Brain microvascular endothelial cell (primary cell): ENCODE results near the gene ZDHHC12.

ENCODE experiments used
- DNase-seq: peaks from one replicate; pipeline ENCODE4 v3.0.0-alpha.2; 2020
- H3K27ac ChIP-seq: fragments of 250-450 bp; sonication (Bioruptor Pico); 2 replicates; pipeline ENCODE4 v1.5.1; 2020; ENCODE audit warnings: mild to moderate bottlenecking, moderate library complexity
- H3K27me3 ChIP-seq: fragments of 250-450 bp; sonication (Bioruptor Pico); replicated peaks from 2 replicates; pipeline ENCODE4 v1.5.1; 2020; ENCODE audit warnings: mild to moderate bottlenecking
- H3K36me3 ChIP-seq: fragments of 250-450 bp; sonication (Bioruptor Pico); replicated peaks from 2 replicates; pipeline ENCODE4 v1.5.1; 2020; ENCODE audit warnings: mild to moderate bottlenecking
- H3K4me3 ChIP-seq: 2 replicates; pipeline ENCODE4 v1.5.1; 2011; ENCODE audit warnings: low read depth, mild to moderate bottlenecking, control low read depth, low read length, moderate library complexity
- in situ Hi-C: cut with HindIII; loops from 2 replicates; pipeline ENCODE4 v1.10.0; 2017; ENCODE audit warnings: low sequenced_read_pairs, low pct_ligation_motif_present
- TF ChIP-seq, protein P1 (sequence below): IDR thresholded peaks from 2 replicates; pipeline ENCODE4 v1.5.1; 2011; ENCODE audit warnings: low read depth, mild to moderate bottlenecking, moderate library complexity, low read length, control low read depth, inconsistent platforms; ENCODE audit errors: missing control alignments

The ZDHHC12 gene

DNA sequence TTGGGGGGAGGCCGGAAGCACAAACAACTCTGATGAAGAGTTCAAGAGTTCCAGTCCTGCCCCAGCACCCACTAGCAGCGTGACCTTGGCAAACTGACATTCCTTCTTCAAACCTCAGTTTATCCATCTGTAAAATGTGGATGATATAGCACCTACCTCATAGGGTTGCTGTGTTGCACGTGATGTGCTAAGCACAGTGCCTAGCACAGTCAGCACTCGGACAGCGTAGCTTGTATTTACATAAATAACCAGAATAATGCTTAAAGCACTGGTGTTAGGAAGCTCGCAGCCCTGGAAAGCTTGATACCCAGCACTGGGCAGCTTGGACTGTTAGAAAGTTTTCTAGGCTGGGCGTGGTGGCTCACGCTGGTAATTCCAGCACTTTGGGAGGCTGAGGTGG, 16.5 kb downstream of the ZDHHC12 start:
- no peak overlapping the region for H3K27ac ChIP-seq
- DNase-seq, result no peak
- in situ Hi-C loops, result no loop called here
- no peaks in the 10 kb centered on the region for H3K27me3 ChIP-seq
- H3K36me3 ChIP-seq, result no peaks in the 10 kb centered on the region
- TF ChIP-seq, protein P1, sequence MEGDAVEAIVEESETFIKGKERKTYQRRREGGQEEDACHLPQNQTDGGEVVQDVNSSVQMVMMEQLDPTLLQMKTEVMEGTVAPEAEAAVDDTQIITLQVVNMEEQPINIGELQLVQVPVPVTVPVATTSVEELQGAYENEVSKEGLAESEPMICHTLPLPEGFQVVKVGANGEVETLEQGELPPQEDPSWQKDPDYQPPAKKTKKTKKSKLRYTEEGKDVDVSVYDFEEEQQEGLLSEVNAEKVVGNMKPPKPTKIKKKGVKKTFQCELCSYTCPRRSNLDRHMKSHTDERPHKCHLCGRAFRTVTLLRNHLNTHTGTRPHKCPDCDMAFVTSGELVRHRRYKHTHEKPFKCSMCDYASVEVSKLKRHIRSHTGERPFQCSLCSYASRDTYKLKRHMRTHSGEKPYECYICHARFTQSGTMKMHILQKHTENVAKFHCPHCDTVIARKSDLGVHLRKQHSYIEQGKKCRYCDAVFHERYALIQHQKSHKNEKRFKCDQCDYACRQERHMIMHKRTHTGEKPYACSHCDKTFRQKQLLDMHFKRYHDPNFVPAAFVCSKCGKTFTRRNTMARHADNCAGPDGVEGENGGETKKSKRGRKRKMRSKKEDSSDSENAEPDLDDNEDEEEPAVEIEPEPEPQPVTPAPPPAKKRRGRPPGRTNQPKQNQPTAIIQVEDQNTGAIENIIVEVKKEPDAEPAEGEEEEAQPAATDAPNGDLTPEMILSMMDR, result no peak
- no peak overlapping the region for H3K4me3 ChIP-seq

DNA sequence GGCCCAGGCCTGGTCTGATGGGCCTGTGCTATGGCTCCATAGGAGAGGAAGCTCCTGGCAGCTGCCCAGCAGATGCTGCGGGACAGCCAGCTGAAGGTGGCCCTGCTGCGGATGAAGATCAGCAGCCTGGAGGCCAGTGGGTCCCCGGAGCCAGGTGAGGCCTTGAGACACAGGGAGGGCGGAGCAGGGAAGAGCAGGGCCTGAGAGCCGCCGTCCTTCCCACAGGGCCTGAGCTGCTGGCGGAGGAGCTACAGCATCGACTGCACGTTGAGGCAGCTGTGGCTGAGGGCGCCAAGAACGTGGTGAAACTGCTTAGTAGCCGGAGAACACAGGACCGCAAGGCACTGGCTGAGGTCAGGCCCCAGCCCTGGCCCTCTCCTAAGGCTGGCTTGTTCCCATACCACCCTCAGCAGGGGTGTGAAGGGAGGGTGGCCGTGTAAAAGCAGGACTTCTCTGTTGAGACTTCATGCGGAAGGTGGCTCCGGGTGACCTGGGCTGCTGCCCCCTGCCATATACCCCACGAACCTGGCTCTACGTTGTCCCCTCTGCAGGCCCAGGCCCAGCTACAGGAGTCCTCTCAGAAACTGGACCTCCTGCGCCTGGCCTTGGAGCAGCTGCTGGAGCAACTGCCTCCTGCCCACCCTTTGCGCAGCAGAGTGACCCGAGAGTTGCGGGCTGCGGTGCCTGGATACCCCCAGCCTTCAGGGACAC, 17.1 kb downstream of the ZDHHC12 start:
- no peak for DNase-seq
- Histone ChIP-seq H3K27me3 (no peaks in the 10 kb centered on the region), H3K4me3 (no peak overlapping the region)

DNA sequence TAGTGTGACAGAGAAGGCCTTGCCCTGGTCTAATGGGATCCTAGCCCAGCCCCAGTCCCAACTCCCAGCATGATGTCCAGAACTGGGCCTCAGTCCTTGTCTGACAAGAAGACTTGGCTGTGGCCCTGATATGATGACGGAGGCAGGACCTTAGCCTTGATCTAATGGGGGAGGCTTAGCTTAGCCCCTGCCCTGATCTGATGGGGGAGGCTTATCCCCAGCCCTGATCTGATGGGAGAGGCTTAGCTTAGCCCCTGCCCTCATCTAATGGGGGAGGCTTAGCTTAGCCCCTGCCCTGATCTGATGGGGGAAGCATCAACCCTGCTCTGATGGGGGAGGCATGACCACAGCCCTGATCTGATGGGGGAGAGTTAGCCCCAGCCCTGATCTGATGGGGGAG, 17.9 kb downstream of the ZDHHC12 start:
- DNase-seq, result no peak
- H3K27me3 ChIP-seq, result no peaks in the 10 kb centered on the region
- no peak overlapping the region for H3K4me3 ChIP-seq
- TF ChIP-seq, protein P1, result no peak
- in situ Hi-C loops, result no loop called here
- no peaks in the 10 kb centered on the region for H3K36me3 ChIP-seq
- no peak overlapping the region for H3K27ac ChIP-seq

More for the DNA sequence above, 17.1 kb downstream of the ZDHHC12 start:
- TF ChIP-seq, protein P1, result no peak
- no peak overlapping the region for H3K27ac ChIP-seq
- no peaks in the 10 kb centered on the region for H3K36me3 ChIP-seq
- in situ Hi-C loops, result no loop called here

DNA sequence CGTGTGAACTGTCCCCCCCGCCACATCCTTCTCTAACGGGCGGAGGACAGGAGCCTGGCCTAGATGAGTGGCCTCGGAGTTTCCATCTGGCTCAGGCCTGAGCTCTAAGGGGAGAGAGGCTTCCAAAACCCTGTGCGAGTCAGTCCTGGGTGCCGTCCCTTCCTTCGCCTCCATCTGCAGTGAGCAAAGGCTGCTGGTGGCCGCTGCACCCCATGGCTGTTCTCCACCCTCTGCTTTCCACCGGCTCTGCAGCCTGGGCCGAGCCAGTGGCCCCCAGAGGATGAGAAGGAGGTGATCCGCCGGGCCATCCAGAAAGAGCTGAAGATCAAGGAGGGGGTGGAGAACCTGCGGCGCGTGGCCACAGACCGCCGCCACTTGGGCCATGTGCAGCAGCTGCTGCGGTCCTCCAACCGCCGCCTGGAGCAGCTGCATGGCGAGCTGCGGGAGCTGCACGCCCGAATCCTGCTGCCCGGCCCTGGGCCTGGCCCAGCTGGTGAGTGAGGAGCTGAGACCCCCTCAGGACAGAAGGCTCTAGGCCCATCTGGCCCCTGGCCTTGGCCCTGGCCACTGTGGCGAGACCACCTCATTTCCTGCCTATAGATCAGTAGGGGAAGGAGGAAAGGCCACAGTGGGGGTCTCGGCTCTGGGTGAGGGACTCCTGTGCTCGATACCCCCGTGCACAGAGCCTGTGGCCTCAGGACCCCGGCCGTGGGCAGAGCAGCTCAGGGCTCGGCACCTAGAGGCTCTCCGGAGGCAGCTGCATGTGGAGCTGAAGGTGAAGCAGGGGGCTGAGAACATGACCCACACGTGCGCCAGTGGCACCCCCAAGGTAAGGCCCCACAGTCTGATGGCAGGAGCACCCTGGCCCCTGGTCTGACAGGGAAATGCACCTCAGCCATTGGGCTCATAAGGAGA, 18.6 kb downstream of the ZDHHC12 start:
- Histone ChIP-seq H3K4me3 (no peak overlapping the region), H3K27me3 (no peaks in the 10 kb centered on the region), H3K27ac (no peak overlapping the region), H3K36me3 (no peaks in the 10 kb centered on the region)
- no peak for DNase-seq
- TF ChIP-seq, protein P1, result no peak
- in situ Hi-C loops, result no loop called here

DNA sequence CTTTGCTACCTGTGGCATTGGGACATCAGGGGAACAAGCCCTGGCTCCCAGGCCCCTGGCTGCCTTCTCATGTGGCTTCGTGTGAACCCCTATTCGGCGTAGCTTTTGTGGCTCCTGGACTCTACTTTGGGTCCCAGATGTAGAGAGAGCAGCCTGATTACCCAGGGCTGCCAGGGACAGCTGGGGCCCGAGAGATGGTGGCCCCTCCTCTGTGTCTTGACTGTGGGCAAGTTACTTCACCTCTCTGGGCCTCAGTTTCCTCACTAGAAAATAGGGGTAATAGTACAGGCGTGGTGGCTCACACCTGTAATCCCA, 19.6 kb downstream of the ZDHHC12 start:
- no peak overlapping the region for H3K27ac ChIP-seq
- TF ChIP-seq, protein P1, result no peak
- no peak overlapping the region for H3K4me3 ChIP-seq
- no peaks in the 10 kb centered on the region for H3K36me3 ChIP-seq
- in situ Hi-C loops, result no loop called here
- no peak for DNase-seq
- H3K27me3 ChIP-seq, result no peaks in the 10 kb centered on the region
